WTC11 (cell line): ENCODE measurements around the gene STX19.

Experiments
- CTCF ChIP-seq: fragments of 200-600 bp; IDR thresholded peaks from 2 replicates; pipeline ENCODE4 v1.8.0; 2022; ENCODE audit warnings: antibody characterized with exemption
- ZNF263 ChIP-seq: sonication (generic); formaldehyde crosslinking; IDR thresholded peaks from 2 replicates; pipeline ENCODE4 v1.8.1; 2022; ENCODE audit warnings: low read depth, mild to moderate bottlenecking, moderate library complexity, missing genetic modification reagents

DNA sequence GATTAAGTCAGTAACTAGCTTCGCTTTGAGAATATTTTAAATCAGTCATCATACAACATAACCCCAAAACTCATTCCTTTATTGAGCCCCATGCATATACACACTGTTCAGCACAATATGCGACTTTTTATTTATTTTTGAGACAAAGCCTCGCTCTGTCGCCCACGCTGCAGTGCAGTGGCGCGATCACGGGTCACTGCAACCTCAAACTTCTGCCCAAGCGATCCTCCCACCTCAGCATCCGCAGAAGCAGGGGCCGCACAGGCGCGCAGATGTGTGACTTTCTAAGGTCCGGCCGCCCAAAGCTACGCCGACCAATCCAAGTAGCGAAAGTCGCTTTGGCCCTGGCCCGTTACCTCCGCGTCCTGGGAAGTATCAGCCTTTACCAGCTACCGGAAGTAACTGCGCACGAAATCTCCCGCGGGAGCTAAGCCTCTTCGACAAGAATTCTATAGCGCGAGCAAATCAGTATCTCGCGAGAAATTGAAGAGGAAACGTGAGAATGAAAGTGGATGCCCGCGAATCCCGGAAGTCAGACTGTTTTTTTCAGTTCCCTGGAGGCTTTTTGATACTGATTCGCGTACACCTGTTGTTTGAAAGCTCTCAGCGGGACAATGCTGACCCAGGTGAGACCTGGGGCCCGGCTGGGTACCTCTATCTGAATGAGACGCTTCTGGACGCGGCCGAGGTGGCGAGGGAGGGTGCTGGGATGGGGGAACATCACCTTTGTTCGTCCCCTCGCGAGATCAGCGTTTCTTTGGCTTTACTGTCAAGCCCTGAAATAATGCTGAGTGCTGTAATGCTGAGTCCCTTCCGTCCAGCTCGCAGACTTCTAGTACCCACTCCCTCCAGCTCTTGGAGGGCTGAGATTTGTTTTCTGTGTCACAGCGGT is 34.4 kb upstream of the STX19 start, which contains the start of the genes DHFR2 and NSUN3:
- TF ChIP-seq CTCF (no peak), ZNF263 (CRISPR knock-in tag) (no peak)
